WTC11 (cell line): ENCODE data around the gene UPF2. TPM values are rescaled to one million over a fixed set of nuclear protein-coding genes. Genes with fewer than 3 reads are reported as not detected.

Source experiments
- ATAC-seq: fragments of 200-7000 bp; cut with Tn5 transposase; 2 replicates; pipeline ENCODE4 v1.10.0; 2021; ENCODE audit warnings: mild to moderate bottlenecking, moderate library complexity
- CTCF ChIA-PET: fragments of 300-600 bp; sonication (Branson Sonifier 250); formaldehyde crosslinking; loops from one replicate; lab custom pipeline; 2021; ENCODE audit warnings: antibody characterized with exemption; lab: Charles Lee
- POLR2A ChIA-PET: fragments of 350-600 bp; sonication (Branson Sonifier 250); formaldehyde crosslinking; loops from one replicate; lab custom pipeline; 2021; ENCODE audit warnings: antibody characterized with exemption; lab: Charles Lee
- DNase-seq: peaks from one replicate; pipeline ENCODE4 v3.0.0; 2021; ENCODE audit warnings: low spot score
- H3K27ac Mint-ChIP-seq: 2 replicates; pipeline ENCODE4 v1.8.0; 2021; ENCODE audit warnings: mixed read lengths
- H3K27me3 Mint-ChIP-seq: 2 replicates; pipeline ENCODE4 v1.8.0; 2021; ENCODE audit warnings: low read depth, mild to moderate bottlenecking, moderate library complexity, mixed read lengths
- H3K36me3 Mint-ChIP-seq: 2 replicates; pipeline ENCODE4 v1.8.0; 2021; ENCODE audit warnings: mixed read lengths
- H3K4me1 Mint-ChIP-seq: 2 replicates; pipeline ENCODE4 v1.8.0; 2022; ENCODE audit warnings: mixed read lengths
- H3K4me3 Mint-ChIP-seq: 2 replicates; pipeline ENCODE4 v1.8.0; 2021; ENCODE audit warnings: mild to moderate bottlenecking, moderate library complexity, mixed read lengths
- H3K9me3 Mint-ChIP-seq: 2 replicates; pipeline ENCODE4 v1.8.0; 2021; ENCODE audit warnings: mixed read lengths
- ATF1 ChIP-seq: sonication (generic); formaldehyde crosslinking; IDR thresholded peaks from 2 replicates; pipeline ENCODE4 v1.8.1; 2023; ENCODE audit warnings: mild to moderate bottlenecking, moderate library complexity, missing genetic modification reagents
- ATF3 ChIP-seq: sonication (generic); formaldehyde crosslinking; conservative IDR thresholded peaks from 2 replicates; pipeline ENCODE4 v1.8.1; 2022; ENCODE audit warnings: mild to moderate bottlenecking, missing genetic modification reagents
- CDX4 ChIP-seq: fragments of 250-450 bp; sonication (Bioruptor Pico); IDR thresholded peaks from 2 replicates; pipeline ENCODE4 v1.9.0; 2021; ENCODE audit warnings: moderate library complexity, mild to moderate bottlenecking, inconsistent platforms, borderline replicate concordance
- CREB1 ChIP-seq: sonication (generic); formaldehyde crosslinking; IDR thresholded peaks from 2 replicates; pipeline ENCODE4 v1.8.0; 2023; ENCODE audit warnings: mild to moderate bottlenecking, missing genetic modification reagents
- E2F4 ChIP-seq: sonication (generic); formaldehyde crosslinking; IDR thresholded peaks from 2 replicates; pipeline ENCODE4 v1.8.1; 2022; ENCODE audit warnings: low read depth, mild to moderate bottlenecking, moderate library complexity, missing genetic modification reagents, borderline replicate concordance
- ELF4 ChIP-seq: sonication (generic); formaldehyde crosslinking; IDR thresholded peaks from 2 replicates; pipeline ENCODE4 v1.8.1; 2022; ENCODE audit warnings: low read depth, mild to moderate bottlenecking, moderate library complexity, missing genetic modification reagents
- EMX1 ChIP-seq: fragments of 250-450 bp; sonication (Bioruptor Pico); IDR thresholded peaks from 2 replicates; pipeline ENCODE4 v1.8.0; 2021; ENCODE audit warnings: mild to moderate bottlenecking
- ESRRA ChIP-seq: sonication (generic); formaldehyde crosslinking; IDR thresholded peaks from 2 replicates; pipeline ENCODE4 v1.8.1; 2022; ENCODE audit warnings: mild to moderate bottlenecking, missing genetic modification reagents, borderline replicate concordance
- FOXP1 ChIP-seq: sonication (generic); formaldehyde crosslinking; IDR thresholded peaks from 2 replicates; pipeline ENCODE4 v1.8.0; 2022; ENCODE audit warnings: missing genetic modification reagents, mild to moderate bottlenecking, moderate library complexity, borderline replicate concordance
- GRHL2 ChIP-seq: fragments of 250-450 bp; sonication (Bioruptor Pico); IDR thresholded peaks from 2 replicates; pipeline ENCODE4 v1.8.0; 2022; ENCODE audit warnings: mild to moderate bottlenecking, moderate library complexity; ENCODE audit not compliant: insufficient replicate concordance, severe bottlenecking
- JAZF1 ChIP-seq: fragments of 250-450 bp; sonication (Bioruptor Pico); IDR thresholded peaks from 2 replicates; pipeline ENCODE4 v1.9.0; 2021; ENCODE audit warnings: moderate library complexity, mild to moderate bottlenecking, inconsistent platforms
- NFE2L1 ChIP-seq: sonication (generic); formaldehyde crosslinking; IDR thresholded peaks from 2 replicates; pipeline ENCODE4 v1.8.1; 2023; ENCODE audit warnings: missing genetic modification reagents
- NR1H2 ChIP-seq: sonication (generic); formaldehyde crosslinking; IDR thresholded peaks from 2 replicates; pipeline ENCODE4 v1.9.0; 2021; ENCODE audit warnings: mild to moderate bottlenecking, moderate library complexity, missing genetic modification reagents
- NR2C2 ChIP-seq: sonication (generic); formaldehyde crosslinking; IDR thresholded peaks from 2 replicates; pipeline ENCODE4 v1.8.0; 2022; ENCODE audit warnings: mild to moderate bottlenecking, missing genetic modification reagents
- RORB ChIP-seq: fragments of 250-450 bp; sonication (Bioruptor Pico); IDR thresholded peaks from 2 replicates; pipeline ENCODE4 v1.9.0; 2021; ENCODE audit warnings: mild to moderate bottlenecking
- TEAD4 ChIP-seq: sonication (generic); formaldehyde crosslinking; IDR thresholded peaks from 2 replicates; pipeline ENCODE4 v1.8.0; 2022; ENCODE audit warnings: mild to moderate bottlenecking, missing genetic modification reagents
- TP53 ChIP-seq: sonication (generic); formaldehyde crosslinking; IDR thresholded peaks from 2 replicates; pipeline ENCODE4 v1.8.1; 2023; ENCODE audit warnings: mild to moderate bottlenecking, missing genetic modification reagents
- ZNF121 ChIP-seq: sonication (generic); formaldehyde crosslinking; IDR thresholded peaks from 2 replicates; pipeline ENCODE4 v1.8.0; 2023; ENCODE audit warnings: missing genetic modification reagents
- ZNF263 ChIP-seq: sonication (generic); formaldehyde crosslinking; IDR thresholded peaks from 2 replicates; pipeline ENCODE4 v1.8.1; 2022; ENCODE audit warnings: low read depth, mild to moderate bottlenecking, moderate library complexity, missing genetic modification reagents
- ZNF317 ChIP-seq: sonication (generic); formaldehyde crosslinking; IDR thresholded peaks from 2 replicates; pipeline ENCODE4 v1.8.1; 2023; ENCODE audit warnings: low read depth, mild to moderate bottlenecking, moderate library complexity, missing genetic modification reagents, borderline replicate concordance
- ZNF396 ChIP-seq: fragments of 250-450 bp; sonication (Bioruptor Pico); IDR thresholded peaks from 2 replicates; pipeline ENCODE4 v1.8.0; 2021; ENCODE audit warnings: mild to moderate bottlenecking, moderate library complexity, borderline replicate concordance
- ZNF512 ChIP-seq: sonication (generic); formaldehyde crosslinking; IDR thresholded peaks from 2 replicates; pipeline ENCODE4 v1.8.1; 2022; ENCODE audit warnings: missing genetic modification reagents, borderline replicate concordance
- total RNA-seq: library from RNA; stranded (reverse); gene quantifications from 3 replicates; pipeline ENCODE4 v1.2.3, GENCODE V29; 2021
- TF ChIP-seq, protein P1 (sequence below): sonication (generic); formaldehyde crosslinking; IDR thresholded peaks from 2 replicates; pipeline ENCODE4 v1.8.0; 2023; ENCODE audit warnings: missing genetic modification reagents

The UPF2 gene
- total RNA-seq, 1 experiment from 2014 or later: 24.3 TPM

GRCh38 chr10:11870900-11871400, 171.7 kb downstream of the UPF2 start (continued):
- TF ChIP-seq CDX4 (CRISPR knock-in tag): no peak
- no peak for TF ChIP-seq ATF3
- no peak for TF ChIP-seq JAZF1 (CRISPR knock-in tag)
- TF ChIP-seq NFE2L1: no peak
- TF ChIP-seq FOXP1: no peak
- no peak for TF ChIP-seq NR2C2 (CRISPR knock-in tag)
- TF ChIP-seq ZNF512 (CRISPR knock-in tag): no peak

- peaks cover 42% of the 10 kb centered on the region for H3K4me1 Mint-ChIP-seq
- H3K27ac Mint-ChIP-seq: no peak overlapping the region
- no peaks in the 10 kb centered on the region for H3K9me3 Mint-ChIP-seq
- CTCF ChIA-PET: interaction anchor here (1.4 to 1.7 kb wide), 2 partner anchors 11 to 17 kb away, joined by 7 to 10 read pairs; no protein-coding TSS in a partner anchor
- ATAC-seq: peak; percentile 5; the same call in 1 of the 2 replicates
- TF ChIP-seq CREB1 (no peak), ZNF317 (no peak), FOXP1 (no peak), GRHL2 (no peak), TEAD4 (no peak), ESRRA (CRISPR knock-in tag) (no peak), ATF1 (CRISPR knock-in tag) (no peak), RORB (CRISPR knock-in tag) (no peak), ZNF121 (no peak), ZNF263 (CRISPR knock-in tag) (no peak), ZNF396 (CRISPR knock-in tag) (no peak), TP53 (CRISPR knock-in tag) (no peak), ELF4 (no peak), NR1H2 (CRISPR knock-in tag) (no peak), E2F4 (CRISPR knock-in tag) (no peak), EMX1 (no peak)
- TF ChIP-seq, protein P1, sequence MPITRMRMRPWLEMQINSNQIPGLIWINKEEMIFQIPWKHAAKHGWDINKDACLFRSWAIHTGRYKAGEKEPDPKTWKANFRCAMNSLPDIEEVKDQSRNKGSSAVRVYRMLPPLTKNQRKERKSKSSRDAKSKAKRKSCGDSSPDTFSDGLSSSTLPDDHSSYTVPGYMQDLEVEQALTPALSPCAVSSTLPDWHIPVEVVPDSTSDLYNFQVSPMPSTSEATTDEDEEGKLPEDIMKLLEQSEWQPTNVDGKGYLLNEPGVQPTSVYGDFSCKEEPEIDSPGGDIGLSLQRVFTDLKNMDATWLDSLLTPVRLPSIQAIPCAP (CRISPR knock-in tag): no peak
- no peaks in the 10 kb centered on the region for H3K36me3 Mint-ChIP-seq
- H3K4me3 Mint-ChIP-seq: peak overlapping the region; percentile 49
- peaks cover 3% of the 10 kb centered on the region; the same call in 1 of the 2 replicates for H3K27me3 Mint-ChIP-seq
- POLR2A ChIA-PET: no interaction called here
- no peak for DNase-seq
These were observed 172.2 kb downstream of the UPF2 start for GRCh38 chr10:11870461-11870780.

Other genes starting within 250 kb of the UPF2 start
- 7.3 to 8.7 TPM (median 8.5 TPM) in 3 replicates for gene PROSER2, start 219.5 kb downstream of the UPF2 start, total RNA-seq
- 57.9 to 70.6 TPM (median 66.3 TPM) in 3 replicates for gene DHTKD1, start 26.1 kb upstream of the UPF2 start, total RNA-seq
- 14.5 to 19.0 TPM (median 16.3 TPM) in 3 replicates for gene SEC61A2, start 86.9 kb upstream of the UPF2 start, total RNA-seq
- gene NUDT5, start 153.1 kb upstream of the UPF2 start, total RNA-seq: 107 to 119 TPM (median 109 TPM) in 3 replicates
- gene CDC123, start 153.4 kb upstream of the UPF2 start, total RNA-seq: 137 to 153 TPM (median 143 TPM) in 3 replicates